ENCODE measurements around the gene LRFN2. TPM values are rescaled to one million over a fixed set of nuclear protein-coding genes. Genes with fewer than 3 reads are reported as not detected.

Gene LRFN2
- total and polyA plus RNA-seq, 2 of the 8 experiments (the other 6 are each of a cell fraction or from before 2014, with no cell fraction given): 2.3 TPM

DNA sequence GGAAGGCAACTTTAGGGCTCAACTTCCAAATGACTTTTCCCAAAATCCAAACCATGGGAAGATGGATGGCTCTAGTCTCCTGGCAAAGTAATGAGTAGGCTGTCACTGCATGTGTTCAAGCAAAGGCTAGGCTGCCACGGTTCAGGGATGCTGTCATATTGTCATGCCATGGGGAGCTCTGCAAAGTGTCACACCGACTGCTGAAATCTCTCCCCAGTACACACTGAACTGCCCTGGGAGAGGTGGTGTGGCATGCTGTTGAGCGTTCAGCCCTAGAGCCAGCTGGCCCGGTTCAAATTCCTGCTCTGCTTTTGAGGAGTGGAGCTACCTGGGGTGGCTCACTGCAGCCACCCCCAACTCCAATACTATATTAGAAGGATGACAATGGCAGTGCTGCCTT lies 115.9 kb downstream of the LRFN2 start:
- Histone ChIP-seq H2AK5ac (ENCODE audit: low read depth, low read length) (no peak overlapping the region), H3K27ac (ENCODE audit: low read depth, low read length) (no peak overlapping the region), H3K4ac (replicated peaks; ENCODE audit: insufficient read length, low read depth, low read length) (no peak overlapping the region), H2AFZ (ENCODE audit: low read length) (no peak overlapping the region), H3K23ac (ENCODE audit: insufficient read length) (no peak overlapping the region), H3K18ac (ENCODE audit: extremely low read depth, low read length) (no peak overlapping the region), H3K4me3 (ENCODE audit: extremely low read depth in 1 of 4, insufficient read depth in 2 of 4, low read depth in 3 of 4, low read length in 4 of 4) (no peak overlapping the region), H4K91ac (replicated peaks; ENCODE audit: insufficient read length, low read length) (no peak overlapping the region), H2BK15ac (ENCODE audit: low read length) (peak overlapping the region; percentile 12; the same call in 1 of the 2 replicates), H3K79me2 (ENCODE audit: control insufficient read depth in 1 of 2, insufficient read depth in 2 of 2, low read length in 2 of 2) (no peaks in the 10 kb centered on the region), H3K36me3 (ENCODE audit: control insufficient read depth in 2 of 4, insufficient read depth in 4 of 4, low read length in 3 of 4) (no peaks in the 10 kb centered on the region), H4K5ac (ENCODE audit: insufficient read length, low read depth, low read length) (no peak overlapping the region), H4K8ac (ENCODE audit: extremely low read depth, insufficient read depth, low read length) (no peak overlapping the region), H3K9me3 (ENCODE audit: insufficient read depth in 2 of 2, low read depth in 1 of 2, low read length in 1 of 2) (no peaks in the 10 kb centered on the region), H3K9ac (replicated peaks in 1 of 4; ENCODE audit: extremely low read depth in 1 of 4, low read depth in 3 of 4, low read length in 3 of 4) (no peak overlapping the region), H4K20me1 (replicated peaks in 1 of 2; ENCODE audit: control insufficient read depth in 1 of 2, insufficient read depth in 2 of 2, low read length in 2 of 2) (peaks cover 0 to 2% of the 10 kb centered on the region in 2 experiments), H3K27me3 (replicated peaks in 1 of 4; ENCODE audit: control insufficient read depth in 3 of 4, extremely low read depth in 1 of 4, insufficient read depth in 3 of 4, low read length in 3 of 4) (no peaks in the 10 kb centered on the region; a peak in 6 of 7 replicates), H3K79me1 (ENCODE audit: low read depth, low read length) (no peaks in the 10 kb centered on the region), H2BK120ac (replicated peaks; ENCODE audit: low read depth, low read length) (no peak overlapping the region), H3K4me1 (replicated peaks in 1 of 4; ENCODE audit: control insufficient read depth in 3 of 4, insufficient read depth in 4 of 4, low read length in 3 of 4) (peaks cover 0 to 3% (median 1%) of the 10 kb centered on the region in 4 experiments; a peak in 3 of 7 replicates), H3K23me2 (ENCODE audit: low read depth, low read length) (no peaks in the 10 kb centered on the region; the same call in 1 of the 2 replicates), H3K4me2 (ENCODE audit: insufficient read depth in 1 of 2, low read depth in 2 of 2, low read length in 2 of 2) (no peak overlapping the region), H3K56ac (replicated peaks; ENCODE audit: insufficient read length, low read depth, low read length) (no peak overlapping the region), H2BK12ac (ENCODE audit: low read depth, low read length) (no peak overlapping the region), H2BK5ac (ENCODE audit: low read depth, low read length) (no peak overlapping the region), H2BK20ac (ENCODE audit: low read length) (no peak overlapping the region), H3K14ac (ENCODE audit: insufficient read length) (no peak overlapping the region)
- no peak for FAIRE-seq
- ChIA-PET CTCF (ENCODE audit: partially characterized antibody) (interaction anchor here (0.7 to 2.1 kb wide), 3 partner anchors 54 to 143 kb away, joined by 3 to 10 read pairs (median 3); no protein-coding TSS in a partner anchor), POLR2A (ENCODE audit: partially characterized antibody) (no interaction called here)
- WGBS, 2 experiments (ENCODE audit: extremely low coverage in 1 of 2, insufficient coverage in 1 of 2, insufficient read length in 1 of 2, insufficient replicate concordance in 2 of 2, low coverage in 1 of 2, low lambda C conversion rate in 2 of 2, missing lambda C conversion rate in 1 of 2): 89% methylated on average over 4 of the region's 4 CpGs; no CpG with 5 or more reads in 1 of the 2 experiments
- DNase-seq (ENCODE audit: low read depth in 1 of 2, low spot score in 2 of 2): no peak
- TF ChIP-seq YY1 (IDR thresholded peaks at IDR 0.05; ENCODE audit: low read depth, low read length) (no peak), JUND (IDR thresholded peaks at IDR 0.05; ENCODE audit: low read length) (no peak), PHF8 (conservative IDR thresholded peaks at IDR 0.05; ENCODE audit: low read depth, low read length) (no peak), SIRT6 (IDR thresholded peaks at IDR 0.05; ENCODE audit: low read length) (no peak), RXRA (IDR thresholded peaks at IDR 0.05; ENCODE audit: insufficient read depth, low read depth, low read length) (no peak), TCF12 (IDR thresholded peaks at IDR 0.05; ENCODE audit: low read depth, low read length) (no peak), RBBP5 (IDR thresholded peaks at IDR 0.05; ENCODE audit: borderline replicate concordance, low read depth, low read length) (no peak), BRCA1 (IDR thresholded peaks at IDR 0.05; ENCODE audit: low read depth, low read length) (no peak), CBX8 (IDR thresholded peaks at IDR 0.05; ENCODE audit: borderline replicate concordance, low read depth, low read length) (no peak), TEAD4 (IDR thresholded peaks at IDR 0.05; ENCODE audit: low read depth, low read length) (no peak), RFX5 (IDR thresholded peaks at IDR 0.05; ENCODE audit: borderline replicate concordance, low read depth, low read length) (no peak)
- TF ChIP-seq, protein P1, sequence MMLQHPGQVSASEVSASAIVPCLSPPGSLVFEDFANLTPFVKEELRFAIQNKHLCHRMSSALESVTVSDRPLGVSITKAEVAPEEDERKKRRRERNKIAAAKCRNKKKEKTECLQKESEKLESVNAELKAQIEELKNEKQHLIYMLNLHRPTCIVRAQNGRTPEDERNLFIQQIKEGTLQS (IDR thresholded peaks at IDR 0.05; ENCODE audit: insufficient read depth, low read depth, low read length): no peak
- TF ChIP-seq, protein P2, sequence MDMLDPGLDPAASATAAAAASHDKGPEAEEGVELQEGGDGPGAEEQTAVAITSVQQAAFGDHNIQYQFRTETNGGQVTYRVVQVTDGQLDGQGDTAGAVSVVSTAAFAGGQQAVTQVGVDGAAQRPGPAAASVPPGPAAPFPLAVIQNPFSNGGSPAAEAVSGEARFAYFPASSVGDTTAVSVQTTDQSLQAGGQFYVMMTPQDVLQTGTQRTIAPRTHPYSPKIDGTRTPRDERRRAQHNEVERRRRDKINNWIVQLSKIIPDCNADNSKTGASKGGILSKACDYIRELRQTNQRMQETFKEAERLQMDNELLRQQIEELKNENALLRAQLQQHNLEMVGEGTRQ (IDR thresholded peaks at IDR 0.05; ENCODE audit: low read length): no peak

Data from H1 (cell line).